HepG2 (cell line): Measurements from ENCODE around the gene RXFP1. TPM values are rescaled to one million over a fixed set of nuclear protein-coding genes. Genes with fewer than 3 reads are reported as not detected.

ENCODE experiments used
- GLI4 ChIP-seq: sonication (generic); formaldehyde crosslinking; IDR thresholded peaks from 2 replicates; pipeline ENCODE4 v1.5.1; 2020; ENCODE audit warnings: missing genetic modification reagents, mild to moderate bottlenecking, moderate library complexity, borderline replicate concordance
- SALL2 ChIP-seq: sonication (generic); formaldehyde crosslinking; IDR thresholded peaks from 2 replicates; pipeline ENCODE4 v1.8.1; 2023; ENCODE audit warnings: mild to moderate bottlenecking, missing genetic modification reagents, inconsistent platforms
- SAP130 ChIP-seq: IDR thresholded peaks from 2 replicates; pipeline ENCODE4 v1.6.1; 2016; ENCODE audit warnings: low read depth
- SMARCE1 ChIP-seq: fragments of 450-650 bp; IDR thresholded peaks from 2 replicates; pipeline ENCODE4 v1.6.1; 2017; ENCODE audit warnings: borderline replicate concordance
- SOX13 ChIP-seq, 3 experiments: fragments of 450-650 bp in 1 of 3; sonication (generic) in 1 of 3; formaldehyde crosslinking in 1 of 3; IDR thresholded peaks in 2 of 3; conservative IDR thresholded peaks in 1 of 3; 2 replicates each; pipeline versions ENCODE4 v1.5.0 to v1.6.1; 2016 to 2020; ENCODE audit warnings: antibody characterized with exemption in 1 of 3, mild to moderate bottlenecking in 1 of 3, missing compliant biosample characterization in 1 of 3, missing genetic modification reagents in 1 of 3, moderate library complexity in 1 of 3
- ZBTB21 ChIP-seq: sonication (generic); formaldehyde crosslinking; IDR thresholded peaks from 2 replicates; pipeline ENCODE4 v1.4.0; 2020; ENCODE audit warnings: missing genetic modification reagents
- ZNF343 ChIP-seq: sonication (generic); formaldehyde crosslinking; IDR thresholded peaks from 2 replicates; pipeline ENCODE4 v1.4.0; 2020; ENCODE audit warnings: mild to moderate bottlenecking, missing genetic modification reagents
- ZNF570 ChIP-seq: sonication (generic); formaldehyde crosslinking; IDR thresholded peaks from 2 replicates; pipeline ENCODE4 v1.4.0; 2020; ENCODE audit warnings: mild to moderate bottlenecking, missing genetic modification reagents, borderline replicate concordance
- ZNF644 ChIP-seq: IDR thresholded peaks from 2 replicates; pipeline ENCODE4 v1.6.1; 2016; ENCODE audit warnings: low read depth
- ZNF674 ChIP-seq: sonication (generic); formaldehyde crosslinking; IDR thresholded peaks from 2 replicates; pipeline ENCODE4 v1.5.0; 2020; ENCODE audit warnings: low read depth, mild to moderate bottlenecking, missing genetic modification reagents
- polyA plus RNA-seq, 8 experiments: library from polyadenylated mRNA; depleted of rRNA in 3 of 8; stranded (reverse) in 7 of 8; unstranded in 1 of 8; fragments of >200 nt; fragmentation: Illumina TruSeq in 4 of 8; extraction: Trizol in 4 of 8; gene quantifications; 2 replicates each; pipeline versions ENCODE4 v1.2.1 to v1.2.3, GENCODE V29; 2011 to 2016; ENCODE audit warnings: low read depth in 4 of 8, missing spikeins in 1 of 8, mixed read lengths in 1 of 8; ENCODE audit not compliant: insufficient read depth in 1 of 8
- total RNA-seq, 5 experiments: library from RNA; depleted of rRNA; stranded (reverse); fragments of >200 nt; fragmentation: Illumina TruSeq; extraction: Trizol; gene quantifications; 2 replicates each; pipeline ENCODE4 v1.2.3, GENCODE V29; 2016; ENCODE audit warnings: low read depth in 1 of 5
- TF ChIP-seq, protein P1 (sequence below): fragments of 450-650 bp; IDR thresholded peaks from 2 replicates; pipeline ENCODE4 v1.6.1; 2017; ENCODE audit warnings: mild to moderate bottlenecking
- TF ChIP-seq, protein P2 (sequence below), 2 experiments: fragments of 450-650 bp in 1 of 2; sonication (generic) in 1 of 2; formaldehyde crosslinking in 1 of 2; IDR thresholded peaks; 2 replicates each; pipeline versions ENCODE4 v1.6.1 to v1.8.0; 2016 to 2022; ENCODE audit warnings: antibody characterized with exemption in 1 of 2, mild to moderate bottlenecking in 1 of 2, missing genetic modification reagents in 1 of 2
- TF ChIP-seq, protein P3 (sequence below): sonication (generic); formaldehyde crosslinking; IDR thresholded peaks from 2 replicates; pipeline ENCODE4 v1.4.0; 2020; ENCODE audit warnings: mild to moderate bottlenecking, missing genetic modification reagents, borderline replicate concordance
- TF ChIP-seq, protein P4 (sequence below): IDR thresholded peaks from 2 replicates; pipeline ENCODE4 v1.6.1; 2016; ENCODE audit warnings: low read depth, borderline replicate concordance

The RXFP1 gene
- total and polyA plus RNA-seq, 2 of the 13 experiments (the other 11 are each of a cell fraction or from before 2014, with no cell fraction given) = not detected

DNA sequence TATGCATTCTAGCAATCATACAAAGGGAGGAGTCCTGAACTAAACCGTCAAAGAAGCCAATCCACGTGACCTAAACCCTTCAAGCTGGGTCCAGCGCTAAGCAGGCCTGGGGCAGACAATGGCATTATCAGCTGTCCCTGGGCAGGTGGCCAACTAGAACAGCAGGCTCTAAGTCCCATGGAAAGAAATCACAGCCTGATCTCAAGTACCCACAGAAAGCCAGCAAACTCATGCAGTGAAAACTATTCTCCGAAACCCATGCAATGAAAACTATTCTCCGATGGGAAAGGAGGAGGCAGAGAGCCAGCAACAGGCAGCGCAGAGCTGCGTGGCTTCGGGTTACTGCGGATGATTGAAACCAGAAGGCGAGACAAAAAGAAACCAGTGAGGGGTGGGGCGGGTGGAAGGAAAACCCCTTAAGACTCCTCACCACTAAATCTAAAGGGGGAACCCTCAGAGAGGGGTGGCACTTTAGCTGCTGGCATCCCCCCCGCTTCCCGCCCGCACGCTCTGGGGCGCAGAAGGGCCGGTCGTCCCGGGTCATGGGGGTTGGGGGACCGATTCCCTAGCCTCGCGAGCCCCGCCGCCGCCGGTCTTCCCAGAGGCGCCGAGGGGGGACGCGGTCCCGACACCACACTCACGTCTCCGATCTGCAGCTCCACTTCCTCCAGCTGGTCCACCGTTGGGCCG lies 149.4 kb downstream of the RXFP1 start (continued):
- TF ChIP-seq, protein P1, sequence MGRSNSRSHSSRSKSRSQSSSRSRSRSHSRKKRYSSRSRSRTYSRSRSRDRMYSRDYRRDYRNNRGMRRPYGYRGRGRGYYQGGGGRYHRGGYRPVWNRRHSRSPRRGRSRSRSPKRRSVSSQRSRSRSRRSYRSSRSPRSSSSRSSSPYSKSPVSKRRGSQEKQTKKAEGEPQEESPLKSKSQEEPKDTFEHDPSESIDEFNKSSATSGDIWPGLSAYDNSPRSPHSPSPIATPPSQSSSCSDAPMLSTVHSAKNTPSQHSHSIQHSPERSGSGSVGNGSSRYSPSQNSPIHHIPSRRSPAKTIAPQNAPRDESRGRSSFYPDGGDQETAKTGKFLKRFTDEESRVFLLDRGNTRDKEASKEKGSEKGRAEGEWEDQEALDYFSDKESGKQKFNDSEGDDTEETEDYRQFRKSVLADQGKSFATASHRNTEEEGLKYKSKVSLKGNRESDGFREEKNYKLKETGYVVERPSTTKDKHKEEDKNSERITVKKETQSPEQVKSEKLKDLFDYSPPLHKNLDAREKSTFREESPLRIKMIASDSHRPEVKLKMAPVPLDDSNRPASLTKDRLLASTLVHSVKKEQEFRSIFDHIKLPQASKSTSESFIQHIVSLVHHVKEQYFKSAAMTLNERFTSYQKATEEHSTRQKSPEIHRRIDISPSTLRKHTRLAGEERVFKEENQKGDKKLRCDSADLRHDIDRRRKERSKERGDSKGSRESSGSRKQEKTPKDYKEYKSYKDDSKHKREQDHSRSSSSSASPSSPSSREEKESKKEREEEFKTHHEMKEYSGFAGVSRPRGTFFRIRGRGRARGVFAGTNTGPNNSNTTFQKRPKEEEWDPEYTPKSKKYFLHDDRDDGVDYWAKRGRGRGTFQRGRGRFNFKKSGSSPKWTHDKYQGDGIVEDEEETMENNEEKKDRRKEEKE = no peak
- TF ChIP-seq SAP130 (CRISPR knock-in tag) = peak; percentile 41
- TF ChIP-seq, protein P2, sequence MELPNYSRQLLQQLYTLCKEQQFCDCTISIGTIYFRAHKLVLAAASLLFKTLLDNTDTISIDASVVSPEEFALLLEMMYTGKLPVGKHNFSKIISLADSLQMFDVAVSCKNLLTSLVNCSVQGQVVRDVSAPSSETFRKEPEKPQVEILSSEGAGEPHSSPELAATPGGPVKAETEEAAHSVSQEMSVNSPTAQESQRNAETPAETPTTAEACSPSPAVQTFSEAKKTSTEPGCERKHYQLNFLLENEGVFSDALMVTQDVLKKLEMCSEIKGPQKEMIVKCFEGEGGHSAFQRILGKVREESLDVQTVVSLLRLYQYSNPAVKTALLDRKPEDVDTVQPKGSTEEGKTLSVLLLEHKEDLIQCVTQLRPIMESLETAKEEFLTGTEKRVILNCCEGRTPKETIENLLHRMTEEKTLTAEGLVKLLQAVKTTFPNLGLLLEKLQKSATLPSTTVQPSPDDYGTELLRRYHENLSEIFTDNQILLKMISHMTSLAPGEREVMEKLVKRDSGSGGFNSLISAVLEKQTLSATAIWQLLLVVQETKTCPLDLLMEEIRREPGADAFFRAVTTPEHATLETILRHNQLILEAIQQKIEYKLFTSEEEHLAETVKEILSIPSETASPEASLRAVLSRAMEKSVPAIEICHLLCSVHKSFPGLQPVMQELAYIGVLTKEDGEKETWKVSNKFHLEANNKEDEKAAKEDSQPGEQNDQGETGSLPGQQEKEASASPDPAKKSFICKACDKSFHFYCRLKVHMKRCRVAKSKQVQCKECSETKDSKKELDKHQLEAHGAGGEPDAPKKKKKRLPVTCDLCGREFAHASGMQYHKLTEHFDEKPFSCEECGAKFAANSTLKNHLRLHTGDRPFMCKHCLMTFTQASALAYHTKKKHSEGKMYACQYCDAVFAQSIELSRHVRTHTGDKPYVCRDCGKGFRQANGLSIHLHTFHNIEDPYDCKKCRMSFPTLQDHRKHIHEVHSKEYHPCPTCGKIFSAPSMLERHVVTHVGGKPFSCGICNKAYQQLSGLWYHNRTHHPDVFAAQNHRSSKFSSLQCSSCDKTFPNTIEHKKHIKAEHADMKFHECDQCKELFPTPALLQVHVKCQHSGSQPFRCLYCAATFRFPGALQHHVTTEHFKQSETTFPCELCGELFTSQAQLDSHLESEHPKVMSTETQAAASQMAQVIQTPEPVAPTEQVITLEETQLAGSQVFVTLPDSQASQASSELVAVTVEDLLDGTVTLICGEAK (IDR thresholded peaks at IDR 0.05) = no peak
- TF ChIP-seq, protein P2 (CRISPR knock-in tag; IDR thresholded peaks at IDR 0.05) = peak; percentile 62; the same call in 1 of the 2 replicates
- TF ChIP-seq ZNF343 (CRISPR knock-in tag) = peak; percentile 78; the same call in 1 of the 2 replicates
- TF ChIP-seq ZNF570 = no peak
- TF ChIP-seq SMARCE1 = no peak
- TF ChIP-seq ZNF644 (CRISPR knock-in tag) = no peak
- TF ChIP-seq SOX13 (IDR thresholded peaks at IDR 0.05) = no peak
- TF ChIP-seq SOX13 (CRISPR knock-in tag; conservative IDR thresholded peaks at IDR 0.05 in 1 of 2, IDR thresholded peaks at IDR 0.05 in 1 of 2) = peak in 1 of 2 experiments; percentile 61; a peak in 1 of 4 replicates
- no peak for TF ChIP-seq SALL2 (CRISPR knock-in tag)
- no peak for TF ChIP-seq ZBTB21
- TF ChIP-seq GLI4 = no peak
- TF ChIP-seq, protein P3, sequence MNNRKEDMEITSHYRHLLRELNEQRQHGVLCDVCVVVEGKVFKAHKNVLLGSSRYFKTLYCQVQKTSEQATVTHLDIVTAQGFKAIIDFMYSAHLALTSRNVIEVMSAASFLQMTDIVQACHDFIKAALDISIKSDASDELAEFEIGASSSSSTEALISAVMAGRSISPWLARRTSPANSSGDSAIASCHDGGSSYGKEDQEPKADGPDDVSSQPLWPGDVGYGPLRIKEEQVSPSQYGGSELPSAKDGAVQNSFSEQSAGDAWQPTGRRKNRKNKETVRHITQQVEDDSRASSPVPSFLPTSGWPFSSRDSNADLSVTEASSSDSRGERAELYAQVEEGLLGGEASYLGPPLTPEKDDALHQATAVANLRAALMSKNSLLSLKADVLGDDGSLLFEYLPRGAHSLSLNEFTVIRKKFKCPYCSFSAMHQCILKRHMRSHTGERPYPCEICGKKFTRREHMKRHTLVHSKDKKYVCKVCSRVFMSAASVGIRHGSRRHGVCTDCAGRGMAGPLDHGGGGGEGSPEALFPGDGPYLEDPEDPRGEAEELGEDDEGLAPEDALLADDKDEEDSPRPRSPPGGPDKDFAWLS (CRISPR knock-in tag) = 0 out of 2 replicates have a peak, but pooled peaks have one; percentile 37
- TF ChIP-seq, protein P4, sequence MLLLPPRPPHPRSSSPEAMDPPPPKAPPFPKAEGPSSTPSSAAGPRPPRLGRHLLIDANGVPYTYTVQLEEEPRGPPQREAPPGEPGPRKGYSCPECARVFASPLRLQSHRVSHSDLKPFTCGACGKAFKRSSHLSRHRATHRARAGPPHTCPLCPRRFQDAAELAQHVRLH = no peak
- TF ChIP-seq ZNF674 (CRISPR knock-in tag) = 0 out of 2 replicates have a peak, but pooled peaks have one; percentile 40
